Fibroblast of lung (primary cell): ENCODE data around the gene ITGA7. TPM values are rescaled to one million over a fixed set of nuclear protein-coding genes. Genes with fewer than 3 reads are reported as not detected.

Source experiments
- DNase-seq, 2 donors: peaks; one replicate each; pipeline versions ENCODE4 v3.0.0 to v3.0.0-alpha.2; 2010; ENCODE audit warnings: low read depth in 2 of 2
- H2AFZ ChIP-seq: 2 replicates; pipeline ENCODE4 v1.5.1; 2012; ENCODE audit warnings: low read length, control low read depth, inconsistent platforms
- H3K27ac ChIP-seq: 2 replicates; pipeline ENCODE4 v1.5.1; 2011; ENCODE audit warnings: low read length, control low read depth; ENCODE audit not compliant: insufficient read depth
- H3K27me3 ChIP-seq: 2 replicates; pipeline ENCODE4 v1.5.1; 2011; ENCODE audit warnings: mild to moderate bottlenecking, low read length; ENCODE audit not compliant: control insufficient read depth, insufficient read depth
- H3K36me3 ChIP-seq: 2 replicates; pipeline ENCODE4 v1.5.1; 2011; ENCODE audit warnings: low read length; ENCODE audit not compliant: control insufficient read depth, insufficient read depth
- H3K4me1 ChIP-seq: 2 replicates; pipeline ENCODE4 v1.5.1; 2011; ENCODE audit warnings: low read length; ENCODE audit not compliant: control insufficient read depth, insufficient read depth; ENCODE audit errors: extremely low read depth
- H3K4me2 ChIP-seq: 2 replicates; pipeline ENCODE4 v1.5.1; 2011; ENCODE audit warnings: low read length, control low read depth; ENCODE audit not compliant: insufficient read depth; ENCODE audit errors: extremely low read depth
- H3K4me3 ChIP-seq, 4 experiments: fragments of 200-600 bp in 1 of 4; sonication (generic) in 1 of 4; replicated peaks in 1 of 4; 2 replicates each; pipeline ENCODE4 v1.5.1; 2011 to 2016; ENCODE audit warnings: low read length in 4 of 4, low read depth in 3 of 4, mild to moderate bottlenecking in 3 of 4, control low read depth in 2 of 4, inconsistent platforms in 1 of 4, mixed read lengths in 1 of 4; ENCODE audit not compliant: insufficient read depth in 1 of 4; ENCODE audit errors: control extremely low read depth in 1 of 4
- H3K79me2 ChIP-seq: 2 replicates; pipeline ENCODE4 v1.5.1; 2012; ENCODE audit warnings: mild to moderate bottlenecking, low read length, inconsistent platforms; ENCODE audit not compliant: control insufficient read depth, insufficient read depth
- H3K9ac ChIP-seq: 2 replicates; pipeline ENCODE4 v1.5.1; 2011; ENCODE audit warnings: mild to moderate bottlenecking, low read length, control low read depth; ENCODE audit not compliant: insufficient read depth
- H3K9me3 ChIP-seq: 2 replicates; pipeline ENCODE4 v1.5.1; 2012; ENCODE audit warnings: low read depth, low read length; ENCODE audit not compliant: control insufficient read depth, insufficient read depth
- H4K20me1 ChIP-seq: 2 replicates; pipeline ENCODE4 v1.5.1; 2011; ENCODE audit warnings: low read length; ENCODE audit not compliant: control insufficient read depth, insufficient read depth; ENCODE audit errors: extremely low read depth
- EZH2 ChIP-seq: IDR thresholded peaks from 2 replicates; pipeline ENCODE4 v1.5.1; 2012; ENCODE audit warnings: low read length, control low read depth, mild to moderate bottlenecking; ENCODE audit errors: missing control alignments
- polyA plus RNA-seq, 2 donors: library from polyadenylated mRNA; depleted of rRNA in 1 of 2; stranded (reverse) in 1 of 2; unstranded in 1 of 2; fragments of >200 nt; gene quantifications; 2 replicates each; pipeline ENCODE4 v1.2.1, GENCODE V29; 2011 to 2012; ENCODE audit warnings: missing spikeins in 1 of 2
- total RNA-seq: library from RNA; depleted of rRNA; stranded (reverse); fragments of >200 nt; gene quantifications from 2 replicates; pipeline ENCODE4 v1.2.1, GENCODE V29; 2014
- TF ChIP-seq, protein P1 (sequence below), 2 donors: IDR thresholded peaks in 1 of 2; conservative IDR thresholded peaks in 1 of 2; 1 replicate in 1 of 2; 2 replicates in 1 of 2; pipeline ENCODE4 v1.5.1; 2011 to 2012; ENCODE audit warnings: low read length in 2 of 2, control low read depth in 1 of 2, inconsistent platforms in 1 of 2, low read depth in 1 of 2, mild to moderate bottlenecking in 1 of 2

Gene ITGA7
- total and polyA plus RNA-seq, 2 donors (not counting 1 experiment from before 2014, with no cell fraction given): 42.7 to 130 TPM

DNA sequence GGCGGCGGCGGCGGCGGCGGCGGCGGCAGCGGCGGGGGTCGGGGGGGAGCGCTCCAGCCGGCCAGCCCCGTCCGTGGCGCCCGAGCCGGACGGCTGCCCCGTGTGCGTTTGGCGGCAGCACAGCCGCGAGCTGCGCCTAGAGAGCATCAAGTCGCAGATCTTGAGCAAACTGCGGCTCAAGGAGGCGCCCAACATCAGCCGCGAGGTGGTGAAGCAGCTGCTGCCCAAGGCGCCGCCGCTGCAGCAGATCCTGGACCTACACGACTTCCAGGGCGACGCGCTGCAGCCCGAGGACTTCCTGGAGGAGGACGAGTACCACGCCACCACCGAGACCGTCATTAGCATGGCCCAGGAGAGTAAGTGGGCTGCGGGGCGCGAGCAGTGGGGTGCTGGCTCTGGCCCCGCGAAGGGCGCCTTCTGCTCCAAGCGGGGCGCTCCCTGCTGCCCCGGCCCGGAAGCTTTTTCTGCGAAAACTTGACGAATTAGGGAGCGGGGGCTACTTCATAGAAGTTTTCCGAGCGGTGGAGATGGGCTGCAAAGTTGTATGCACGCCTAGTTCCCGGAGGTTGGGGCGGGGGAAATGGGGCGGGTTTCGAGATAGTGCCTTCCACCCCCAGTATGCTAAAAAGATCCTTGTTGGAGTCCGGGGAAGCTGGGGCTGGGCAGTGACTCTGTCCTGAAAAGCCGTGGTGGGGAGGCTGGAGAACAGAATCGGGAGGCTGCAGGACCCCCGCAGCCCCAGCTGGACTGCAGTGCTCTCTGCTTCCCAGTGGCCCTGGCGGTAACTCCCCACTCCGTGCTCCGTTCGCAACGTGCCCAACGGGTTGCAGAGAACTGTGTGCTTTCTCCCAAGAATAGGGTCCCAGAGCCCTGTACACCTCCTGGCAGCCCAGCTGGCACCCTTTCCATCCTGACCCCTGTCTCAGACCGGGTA lies 36.0 kb upstream of the ITGA7 start:
- TF ChIP-seq, protein P1, sequence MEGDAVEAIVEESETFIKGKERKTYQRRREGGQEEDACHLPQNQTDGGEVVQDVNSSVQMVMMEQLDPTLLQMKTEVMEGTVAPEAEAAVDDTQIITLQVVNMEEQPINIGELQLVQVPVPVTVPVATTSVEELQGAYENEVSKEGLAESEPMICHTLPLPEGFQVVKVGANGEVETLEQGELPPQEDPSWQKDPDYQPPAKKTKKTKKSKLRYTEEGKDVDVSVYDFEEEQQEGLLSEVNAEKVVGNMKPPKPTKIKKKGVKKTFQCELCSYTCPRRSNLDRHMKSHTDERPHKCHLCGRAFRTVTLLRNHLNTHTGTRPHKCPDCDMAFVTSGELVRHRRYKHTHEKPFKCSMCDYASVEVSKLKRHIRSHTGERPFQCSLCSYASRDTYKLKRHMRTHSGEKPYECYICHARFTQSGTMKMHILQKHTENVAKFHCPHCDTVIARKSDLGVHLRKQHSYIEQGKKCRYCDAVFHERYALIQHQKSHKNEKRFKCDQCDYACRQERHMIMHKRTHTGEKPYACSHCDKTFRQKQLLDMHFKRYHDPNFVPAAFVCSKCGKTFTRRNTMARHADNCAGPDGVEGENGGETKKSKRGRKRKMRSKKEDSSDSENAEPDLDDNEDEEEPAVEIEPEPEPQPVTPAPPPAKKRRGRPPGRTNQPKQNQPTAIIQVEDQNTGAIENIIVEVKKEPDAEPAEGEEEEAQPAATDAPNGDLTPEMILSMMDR (conservative IDR thresholded peaks at IDR 0.05 in 1 of 2, IDR thresholded peaks at IDR 0.05 in 1 of 2; ENCODE audit: low read depth in 1 of 2, low read length in 2 of 2): no peak
- peak overlapping the region; percentile 70 to 83 (median 74) for H3K4me3 ChIP-seq

DNA sequence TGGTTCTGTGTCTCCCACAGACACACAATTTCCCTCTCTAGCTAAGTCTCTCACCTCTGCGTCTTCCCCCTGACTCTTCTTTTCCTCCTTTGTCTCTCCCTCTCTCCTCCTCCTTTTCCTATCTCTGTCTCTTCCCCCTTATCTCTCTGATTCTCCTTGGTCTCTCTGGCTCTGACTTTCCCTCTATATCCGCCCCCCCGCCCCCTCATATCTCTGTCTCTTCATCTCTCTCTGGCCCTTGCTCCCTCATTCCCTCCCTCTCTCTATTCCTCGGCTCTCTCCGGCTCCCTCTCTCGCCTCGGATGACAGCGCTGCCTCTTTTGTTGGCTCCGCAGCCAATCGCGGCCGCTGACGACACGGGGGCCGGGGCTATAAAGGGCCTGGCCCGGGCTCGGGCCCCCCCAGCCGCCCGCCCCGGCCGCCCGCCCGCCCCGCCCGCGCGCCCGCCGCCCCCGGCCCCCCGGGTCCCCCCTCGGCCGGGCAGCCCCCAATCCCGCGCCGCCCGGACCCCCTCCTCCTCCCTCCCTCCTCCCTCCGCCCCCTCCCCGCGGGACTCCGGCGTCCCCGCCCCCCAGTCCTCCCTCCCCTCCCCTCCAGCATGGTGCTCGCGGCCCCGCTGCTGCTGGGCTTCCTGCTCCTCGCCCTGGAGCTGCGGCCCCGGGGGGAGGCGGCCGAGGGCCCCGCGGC lies 35.2 kb upstream of the ITGA7 start, which contains the start of gene GDF11:
Gene GDF11, plus strand, starts transcription at position 404 of the 687 bp plus-strand sequence. Its CDS starts 195 bp downstream, at position 599.
- Histone ChIP-seq H3K4me3 (peak within 1 kb of the TSS; percentile 70 to 83 (median 74)), H4K20me1 (no peaks in the 10 kb centered on the region), H3K27ac (peak within 1 kb of the TSS; percentile 24), H3K4me1 (peaks cover 19% of the 10 kb centered on the region), H3K79me2 (no peaks in the 10 kb centered on the region), H3K9ac (peak within 1 kb of the TSS; percentile 63), H3K36me3 (no peaks in the 10 kb centered on the region), H3K9me3 (no peaks in the 10 kb centered on the region), H3K27me3 (no peaks in the 10 kb centered on the region), H2AFZ (peak within 1 kb of the TSS; percentile 80), H3K4me2 (peak within 1 kb of the TSS; percentile 96)
- DNase-seq: peak; percentile 73 to 76
- TF ChIP-seq, protein P1 (conservative IDR thresholded peaks at IDR 0.05 in 1 of 2, IDR thresholded peaks at IDR 0.05 in 1 of 2; ENCODE audit: low read depth in 1 of 2, low read length in 2 of 2): no peak
- TF ChIP-seq EZH2: no peak

More for the DNA sequence above, 36.0 kb upstream of the ITGA7 start:
- Histone ChIP-seq H3K4me2 (peak overlapping the region; percentile 96), H3K27me3 (no peaks in the 10 kb centered on the region), H3K9ac (peak overlapping the region; percentile 63), H3K27ac (peak overlapping the region; percentile 24), H3K9me3 (no peaks in the 10 kb centered on the region), H2AFZ (peak overlapping the region; percentile 50), H3K79me2 (no peaks in the 10 kb centered on the region), H3K36me3 (no peaks in the 10 kb centered on the region), H3K4me1 (peaks cover 16% of the 10 kb centered on the region), H4K20me1 (no peaks in the 10 kb centered on the region)
- DNase-seq: peak; percentile 70 to 74
